HepG2 (cell line): ENCODE measurements around the gene ACAD8. TPM values are rescaled to one million over a fixed set of nuclear protein-coding genes. Genes with fewer than 3 reads are reported as not detected.

Source experiments
- ATAC-seq: fragments of 200-7000 bp; cut with Tn5 transposase; 3 replicates; pipeline ENCODE4 v1.9.1; 2020; ENCODE audit warnings: mild to moderate bottlenecking, moderate library complexity
- Bru-seq: library from RNA; stranded (reverse); fragments of 400-500 nt; gene quantifications from one replicate; lab custom pipeline; 2021; lab: Mats Ljungman, UMichigan
- BruChase-seq, 2 experiments: library from RNA; stranded (reverse); fragments of 400-500 nt; gene quantifications; one replicate each; lab custom pipeline; 2021; lab: Mats Ljungman, UMichigan
- BruUV-seq: library from RNA; stranded (reverse); fragments of 400-500 nt; replicated peaks from 2 replicates; lab custom pipeline; 2021; lab: Mats Ljungman, UMichigan
- CTCF ChIA-PET: fragments of 300-600 bp; formaldehyde crosslinking; extraction: SDS; loops from one replicate; lab custom pipeline; 2021; ENCODE audit warnings: low total read pairs, inconsistent platforms, low intra/inter-chr PET ratio; lab: Yijun Ruan, JAX
- POLR2A ChIA-PET: fragments of 350-600 bp; sonication (Branson Sonifier 250); formaldehyde crosslinking; loops from one replicate; lab custom pipeline; 2020; ENCODE audit warnings: antibody characterized with exemption, inconsistent platforms; lab: Yijun Ruan, JAX
- DNase-seq: peaks from one replicate; pipeline ENCODE4 v3.0.0-alpha.2; 2015; ENCODE audit warnings: low spot score
- FAIRE-seq: peaks from 3 replicates; lab custom pipeline; 2011; peaks lifted over from hg19 to GRCh38; lab: Jason Lieb, UNC
- H2AFZ ChIP-seq: one replicate; pipeline ENCODE4 v1.6.1; 2011; ENCODE audit warnings: low read length, inconsistent platforms
- H3K27ac ChIP-seq: fragments of 300-600 bp; 3 replicates; pipeline ENCODE4 v1.8.0; 2011; ENCODE audit warnings: mixed run types, mild to moderate bottlenecking, mixed read lengths, low read length, inconsistent platforms; ENCODE audit not compliant: insufficient read depth; ENCODE audit errors: extremely low read length
- H3K27me3 ChIP-seq, 2 experiments: fragments of 200-600 bp in 1 of 2; 2 replicates in 1 of 2; 3 replicates in 1 of 2; pipeline versions ENCODE4 v1.6.0 to v1.8.0; 2011; ENCODE audit warnings: low read length in 2 of 2, mild to moderate bottlenecking in 2 of 2, moderate library complexity in 2 of 2, inconsistent platforms in 1 of 2; ENCODE audit not compliant: insufficient read depth in 2 of 2, control insufficient read depth in 1 of 2
- H3K36me3 ChIP-seq, 2 experiments: fragments of 200-600 bp in 1 of 2; replicated peaks in 1 of 2; 2 replicates in 1 of 2; 3 replicates in 1 of 2; pipeline versions ENCODE4 v1.5.1 to v1.8.0; 2011; ENCODE audit warnings: low read length in 2 of 2, inconsistent platforms in 1 of 2; ENCODE audit not compliant: insufficient read depth in 2 of 2, control insufficient read depth in 1 of 2
- H3K4me1 ChIP-seq: 2 replicates; pipeline ENCODE4 v1.5.1; 2012; ENCODE audit warnings: low read length, inconsistent platforms; ENCODE audit not compliant: insufficient read depth
- H3K4me2 ChIP-seq: 2 replicates; pipeline ENCODE4 v1.6.0; 2011; ENCODE audit warnings: low read depth, low read length, inconsistent platforms
- H3K4me3 ChIP-seq, 3 experiments: fragments of 200-600 bp in 1 of 3; sonication (generic), shearing (Covaris generic) in 1 of 3; replicated peaks in 1 of 3; 2 replicates each; pipeline ENCODE4 v1.5.1; 2011 to 2016; ENCODE audit warnings: low read length in 3 of 3, inconsistent platforms in 2 of 3, low read depth in 2 of 3, mild to moderate bottlenecking in 2 of 3, control low read depth in 1 of 3, mixed read lengths in 1 of 3; ENCODE audit not compliant: insufficient read depth in 1 of 3
- H3K79me2 ChIP-seq: one replicate; pipeline ENCODE4 v1.6.1; 2011; ENCODE audit warnings: low read length, inconsistent platforms; ENCODE audit not compliant: insufficient read depth
- H3K9ac ChIP-seq: 2 replicates; pipeline ENCODE4 v1.6.0; 2011; ENCODE audit warnings: mild to moderate bottlenecking, low read depth, low read length, inconsistent platforms; ENCODE audit not compliant: insufficient read depth
- H3K9me3 ChIP-seq: 2 replicates; pipeline ENCODE4 v1.5.1; 2012; ENCODE audit warnings: mild to moderate bottlenecking, low read length
- H4K20me1 ChIP-seq: 2 replicates; pipeline ENCODE4 v1.6.0; 2011; ENCODE audit warnings: inconsistent platforms, mild to moderate bottlenecking, low read length, moderate library complexity; ENCODE audit not compliant: insufficient read depth
- SALL1 ChIP-seq: sonication (generic); formaldehyde crosslinking; IDR thresholded peaks from 2 replicates; pipeline ENCODE4 v1.8.0; 2022; ENCODE audit warnings: mild to moderate bottlenecking, missing genetic modification reagents
- YY1 ChIP-seq: IDR thresholded peaks from 2 replicates; pipeline ENCODE4 v1.6.1; 2011; ENCODE audit warnings: low read length, low read depth, moderate library complexity, mild to moderate bottlenecking; ENCODE audit not compliant: insufficient read depth, insufficient replicate concordance
- ZNF83 ChIP-seq: sonication (generic); formaldehyde crosslinking; IDR thresholded peaks from 2 replicates; pipeline ENCODE4 v1.4.0; 2020; ENCODE audit warnings: missing genetic modification reagents, mild to moderate bottlenecking, borderline replicate concordance
- ZSCAN9 ChIP-seq: IDR thresholded peaks from 2 replicates; pipeline ENCODE4 v1.6.1; 2016; ENCODE audit warnings: borderline replicate concordance
- WGBS: methylation state at CpG from one replicate; pipeline ENCODE4 v1.1.6; 2017; ENCODE audit warnings: low lambda C conversion rate; 5-methylcytosine and 5-hydroxymethylcytosine counted together
- in situ Hi-C: cut with HindIII; loops from 2 replicates; pipeline ENCODE4 v1.10.0; 2017; ENCODE audit warnings: low pct_unique_long_range_greater_than_20kb; ENCODE audit not compliant: extremely low pct_ligation_motif_present
- intact Hi-C: fragments of 100-400 bp; cut with micrococcal nuclease; formaldehyde crosslinking; loops from one replicate; pipeline ENCODE4 v1.10.0; 2022; ENCODE audit not compliant: unreplicated experiment
- long read RNA-seq, 2 experiments: library from RNA in 1 of 2; library from polyadenylated mRNA in 1 of 2; stranded (forward) in 1 of 2; unstranded in 1 of 2; transcript quantifications; one replicate each; pipeline ENCODE4 v2.0.0, GENCODE V29; 2019 to 2022
- polyA minus RNA-seq, 3 experiments: library from RNA; depleted of rRNA, polyadenylated mRNA; stranded (reverse); fragments of >200 nt; gene quantifications; 2 replicates each; pipeline ENCODE4 v1.2.3, GENCODE V29; 2011; ENCODE audit warnings: low replicate concordance in 1 of 3
- polyA plus RNA-seq, 8 experiments: library from polyadenylated mRNA; depleted of rRNA in 3 of 8; stranded (reverse) in 7 of 8; unstranded in 1 of 8; fragments of >200 nt; fragmentation: Illumina TruSeq in 4 of 8; extraction: Trizol in 4 of 8; gene quantifications; 2 replicates each; pipeline versions ENCODE4 v1.2.1 to v1.2.3, GENCODE V29; 2011 to 2016; ENCODE audit warnings: low read depth in 4 of 8, missing spikeins in 1 of 8, mixed read lengths in 1 of 8; ENCODE audit not compliant: insufficient read depth in 1 of 8
- total RNA-seq, 5 experiments: library from RNA; depleted of rRNA; stranded (reverse); fragments of >200 nt; fragmentation: Illumina TruSeq; extraction: Trizol; gene quantifications; 2 replicates each; pipeline ENCODE4 v1.2.3, GENCODE V29; 2016; ENCODE audit warnings: low read depth in 1 of 5
- TF ChIP-seq, protein P1 (sequence below): sonication (generic); formaldehyde crosslinking; IDR thresholded peaks from 2 replicates; pipeline ENCODE4 v1.4.0; 2020; ENCODE audit warnings: missing genetic modification reagents, borderline replicate concordance
- TF ChIP-seq, protein P2 (sequence below): sonication (generic); formaldehyde crosslinking; IDR thresholded peaks from 2 replicates; pipeline ENCODE4 v1.5.0; 2020; ENCODE audit warnings: mild to moderate bottlenecking, missing genetic modification reagents, borderline replicate concordance

ACAD8 gene
- total RNA-seq (2016; rRNA removed; fragmentation: Illumina TruSeq; extraction: Trizol) (16.1 and 20.3 TPM in 2 replicates), polyA plus RNA-seq (2011; rRNA removed) (13.5 and 15.0 TPM in 2 replicates), polyA minus RNA-seq (2011; rRNA and poly(A)+ RNA removed; ENCODE audit: low replicate concordance) (6.4 and 13.2 TPM in 2 replicates), Bru-seq, nascent RNA (percentile 49 among the genes with signal in this experiment), BruChase-seq, experiment 1, labeled RNA remaining after a 6-hour chase (percentile 69 among the genes with signal in this experiment), BruChase-seq, experiment 2, labeled RNA remaining after a 2-hour chase (percentile 67 among the genes with signal in this experiment)
- total RNA-seq (2016; cell fraction: cytosol; rRNA removed; fragmentation: Illumina TruSeq; extraction: Trizol; ENCODE audit: low read depth) = 3.4 and 4.1 TPM in 2 replicates
- 17.3 and 20.9 TPM in 2 replicates for total RNA-seq (2016; cell fraction: insoluble cytoplasmic fraction; rRNA removed; fragmentation: Illumina TruSeq; extraction: Trizol)
- 6.2 and 6.5 TPM in 2 replicates for total RNA-seq (2016; cell fraction: membrane; rRNA removed; fragmentation: Illumina TruSeq; extraction: Trizol)
- 26.6 and 27.7 TPM in 2 replicates for total RNA-seq (2016; cell fraction: nucleus; rRNA removed; fragmentation: Illumina TruSeq; extraction: Trizol)
- polyA plus RNA-seq (2011; cell fraction: cytosol; rRNA removed) = 7.3 and 8.8 TPM in 2 replicates
- polyA plus RNA-seq (2011; cell fraction: nucleus; rRNA removed) = 60.4 and 65.1 TPM in 2 replicates
- polyA plus RNA-seq (2012) = 9.7 and 10.7 TPM in 2 replicates
- polyA plus RNA-seq (2016; cell fraction: cytosol; fragmentation: Illumina TruSeq; extraction: Trizol; ENCODE audit: low read depth) = 1.4 and 1.9 TPM in 2 replicates
- polyA plus RNA-seq (2016; cell fraction: insoluble cytoplasmic fraction; fragmentation: Illumina TruSeq; extraction: Trizol; ENCODE audit: low read depth) = 13.8 and 14.4 TPM in 2 replicates
- 3.5 and 4.0 TPM in 2 replicates for polyA plus RNA-seq (2016; cell fraction: membrane; fragmentation: Illumina TruSeq; extraction: Trizol; ENCODE audit: low read depth)
- 54.0 and 56.7 TPM in 2 replicates for polyA plus RNA-seq (2016; cell fraction: nucleus; fragmentation: Illumina TruSeq; extraction: Trizol; ENCODE audit: insufficient read depth, low read depth)
- polyA minus RNA-seq (2011; cell fraction: cytosol; rRNA and poly(A)+ RNA removed) = 4.3 and 4.6 TPM in 2 replicates
- polyA minus RNA-seq (2011; cell fraction: nucleus; rRNA and poly(A)+ RNA removed) = 30.1 and 33.6 TPM in 2 replicates
- long read RNA-seq, experiment 1, transcript ACAD8-201 (11 exons, 2,249 nt) = major isoform, 11 of 25 reads
- long read RNA-seq, experiment 1, partial matches to known transcripts = 1 of 25 reads
- long read RNA-seq, experiment 1, other reads (novel, unspliced or antisense) = 12 of 25 reads
- long read RNA-seq, experiment 2, transcript ACAD8-201 (11 exons, 2,249 nt) = major isoform, 8 of 12 reads
- long read RNA-seq, experiment 2, partial matches to known transcripts = 2 of 12 reads
- long read RNA-seq, experiment 2, other reads (novel, unspliced or antisense) = 2 of 12 reads

DNA sequence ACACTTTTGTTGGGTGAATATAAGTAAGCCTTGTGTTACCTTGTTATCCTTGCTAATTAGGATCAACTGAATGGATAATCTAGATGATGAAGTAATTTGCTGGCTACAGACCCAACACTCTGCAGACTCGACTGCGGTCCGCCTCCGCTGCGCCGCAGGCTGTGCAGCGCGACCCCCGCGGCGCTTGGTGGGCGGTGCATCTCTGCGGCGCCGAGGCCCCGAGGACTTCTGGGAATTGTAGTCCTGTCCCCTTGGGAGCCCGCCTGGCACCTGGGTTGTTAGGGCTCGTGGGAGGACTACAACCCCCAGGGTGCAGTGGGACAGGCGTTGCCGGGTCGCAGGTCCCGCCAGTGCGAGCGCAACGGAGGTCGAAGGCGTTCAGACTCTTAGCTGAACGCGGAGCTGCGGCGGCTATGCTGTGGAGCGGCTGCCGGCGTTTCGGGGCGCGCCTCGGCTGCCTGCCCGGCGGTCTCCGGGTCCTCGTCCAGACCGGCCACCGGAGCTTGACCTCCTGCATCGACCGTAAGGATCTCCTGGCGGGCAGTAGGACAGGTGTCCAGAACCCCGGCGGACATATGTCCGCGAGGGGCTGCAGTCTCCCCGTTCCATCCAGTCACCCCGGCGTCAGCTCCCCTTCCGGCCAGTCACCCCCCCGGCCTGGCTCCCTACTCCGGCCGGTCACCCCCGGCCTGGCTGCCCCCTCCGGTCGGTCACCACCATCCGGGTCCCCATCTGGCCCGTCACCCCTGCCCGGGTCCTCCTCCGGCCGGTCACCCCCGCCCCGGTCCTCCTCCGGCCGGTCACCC, at the start of gene ACAD8, which contains the start of gene THYN1:
Gene ACAD8 (plus strand): TSS at position 381 of the 806 bp plus-strand sequence. CDS start 33 bp downstream, at position 414.
Gene THYN1 (minus strand): TSS at position 165 of the 806 bp plus-strand sequence. CDS start 470 bp downstream, outside the sequence.
- CTCF ChIA-PET = no interaction called here
- Histone ChIP-seq H3K4me2 (peak within 1 kb of the TSS; percentile 77), H4K20me1 (no peaks in the 10 kb centered on the region), H3K79me2 (peaks cover 21% of the 10 kb centered on the region), H3K9ac (peak within 1 kb of the TSS; percentile 75), H3K9me3 (no peaks in the 10 kb centered on the region), H3K36me3 (peaks cover 9 to 28% of the 10 kb centered on the region in 2 experiments; a peak in 3 of 5 replicates), H3K4me3 (peak within 1 kb of the TSS; percentile 75 to 98 (median 86)), H3K4me1 (peaks cover 24% of the 10 kb centered on the region), H2AFZ (peak within 1 kb of the TSS; percentile 98), H3K27me3 (no peaks in the 10 kb centered on the region), H3K27ac (peak within 1 kb of the TSS; percentile 61)
- intact Hi-C loops = loop anchor here (2.0 kb wide), 1 partner anchor 29 kb away; the partner anchor contains the start of gene VPS26B
- ATAC-seq (peak; percentile 99), DNase-seq (peak; percentile 93), FAIRE-seq (peak; percentile 87)
- 0% methylated on average over 7 of the region's 70 CpGs for WGBS
- POLR2A ChIA-PET = interaction anchor here (0.6 to 1.8 kb wide), 3 partner anchors 27 to 213 kb away, joined by 3 to 12 read pairs (median 3); partner anchors contain the start of genes NCAPD3 and VPS26B
- no TSS peak for BruUV-seq
- in situ Hi-C loops = no loop called here
- no peak for TF ChIP-seq ZNF83 (CRISPR knock-in tag)
- TF ChIP-seq YY1 = peak; percentile 35
- TF ChIP-seq, protein P1, sequence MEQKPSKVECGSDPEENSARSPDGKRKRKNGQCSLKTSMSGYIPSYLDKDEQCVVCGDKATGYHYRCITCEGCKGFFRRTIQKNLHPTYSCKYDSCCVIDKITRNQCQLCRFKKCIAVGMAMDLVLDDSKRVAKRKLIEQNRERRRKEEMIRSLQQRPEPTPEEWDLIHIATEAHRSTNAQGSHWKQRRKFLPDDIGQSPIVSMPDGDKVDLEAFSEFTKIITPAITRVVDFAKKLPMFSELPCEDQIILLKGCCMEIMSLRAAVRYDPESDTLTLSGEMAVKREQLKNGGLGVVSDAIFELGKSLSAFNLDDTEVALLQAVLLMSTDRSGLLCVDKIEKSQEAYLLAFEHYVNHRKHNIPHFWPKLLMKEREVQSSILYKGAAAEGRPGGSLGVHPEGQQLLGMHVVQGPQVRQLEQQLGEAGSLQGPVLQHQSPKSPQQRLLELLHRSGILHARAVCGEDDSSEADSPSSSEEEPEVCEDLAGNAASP (CRISPR knock-in tag) = 0 out of 2 replicates have a peak, but pooled peaks have one; percentile 11
- TF ChIP-seq SALL1 (CRISPR knock-in tag) = peak; percentile 21; the same call in 1 of the 2 replicates
- 0 out of 2 replicates have a peak, but pooled peaks have one; percentile 9 for TF ChIP-seq ZSCAN9 (CRISPR knock-in tag)
- TF ChIP-seq, protein P2, sequence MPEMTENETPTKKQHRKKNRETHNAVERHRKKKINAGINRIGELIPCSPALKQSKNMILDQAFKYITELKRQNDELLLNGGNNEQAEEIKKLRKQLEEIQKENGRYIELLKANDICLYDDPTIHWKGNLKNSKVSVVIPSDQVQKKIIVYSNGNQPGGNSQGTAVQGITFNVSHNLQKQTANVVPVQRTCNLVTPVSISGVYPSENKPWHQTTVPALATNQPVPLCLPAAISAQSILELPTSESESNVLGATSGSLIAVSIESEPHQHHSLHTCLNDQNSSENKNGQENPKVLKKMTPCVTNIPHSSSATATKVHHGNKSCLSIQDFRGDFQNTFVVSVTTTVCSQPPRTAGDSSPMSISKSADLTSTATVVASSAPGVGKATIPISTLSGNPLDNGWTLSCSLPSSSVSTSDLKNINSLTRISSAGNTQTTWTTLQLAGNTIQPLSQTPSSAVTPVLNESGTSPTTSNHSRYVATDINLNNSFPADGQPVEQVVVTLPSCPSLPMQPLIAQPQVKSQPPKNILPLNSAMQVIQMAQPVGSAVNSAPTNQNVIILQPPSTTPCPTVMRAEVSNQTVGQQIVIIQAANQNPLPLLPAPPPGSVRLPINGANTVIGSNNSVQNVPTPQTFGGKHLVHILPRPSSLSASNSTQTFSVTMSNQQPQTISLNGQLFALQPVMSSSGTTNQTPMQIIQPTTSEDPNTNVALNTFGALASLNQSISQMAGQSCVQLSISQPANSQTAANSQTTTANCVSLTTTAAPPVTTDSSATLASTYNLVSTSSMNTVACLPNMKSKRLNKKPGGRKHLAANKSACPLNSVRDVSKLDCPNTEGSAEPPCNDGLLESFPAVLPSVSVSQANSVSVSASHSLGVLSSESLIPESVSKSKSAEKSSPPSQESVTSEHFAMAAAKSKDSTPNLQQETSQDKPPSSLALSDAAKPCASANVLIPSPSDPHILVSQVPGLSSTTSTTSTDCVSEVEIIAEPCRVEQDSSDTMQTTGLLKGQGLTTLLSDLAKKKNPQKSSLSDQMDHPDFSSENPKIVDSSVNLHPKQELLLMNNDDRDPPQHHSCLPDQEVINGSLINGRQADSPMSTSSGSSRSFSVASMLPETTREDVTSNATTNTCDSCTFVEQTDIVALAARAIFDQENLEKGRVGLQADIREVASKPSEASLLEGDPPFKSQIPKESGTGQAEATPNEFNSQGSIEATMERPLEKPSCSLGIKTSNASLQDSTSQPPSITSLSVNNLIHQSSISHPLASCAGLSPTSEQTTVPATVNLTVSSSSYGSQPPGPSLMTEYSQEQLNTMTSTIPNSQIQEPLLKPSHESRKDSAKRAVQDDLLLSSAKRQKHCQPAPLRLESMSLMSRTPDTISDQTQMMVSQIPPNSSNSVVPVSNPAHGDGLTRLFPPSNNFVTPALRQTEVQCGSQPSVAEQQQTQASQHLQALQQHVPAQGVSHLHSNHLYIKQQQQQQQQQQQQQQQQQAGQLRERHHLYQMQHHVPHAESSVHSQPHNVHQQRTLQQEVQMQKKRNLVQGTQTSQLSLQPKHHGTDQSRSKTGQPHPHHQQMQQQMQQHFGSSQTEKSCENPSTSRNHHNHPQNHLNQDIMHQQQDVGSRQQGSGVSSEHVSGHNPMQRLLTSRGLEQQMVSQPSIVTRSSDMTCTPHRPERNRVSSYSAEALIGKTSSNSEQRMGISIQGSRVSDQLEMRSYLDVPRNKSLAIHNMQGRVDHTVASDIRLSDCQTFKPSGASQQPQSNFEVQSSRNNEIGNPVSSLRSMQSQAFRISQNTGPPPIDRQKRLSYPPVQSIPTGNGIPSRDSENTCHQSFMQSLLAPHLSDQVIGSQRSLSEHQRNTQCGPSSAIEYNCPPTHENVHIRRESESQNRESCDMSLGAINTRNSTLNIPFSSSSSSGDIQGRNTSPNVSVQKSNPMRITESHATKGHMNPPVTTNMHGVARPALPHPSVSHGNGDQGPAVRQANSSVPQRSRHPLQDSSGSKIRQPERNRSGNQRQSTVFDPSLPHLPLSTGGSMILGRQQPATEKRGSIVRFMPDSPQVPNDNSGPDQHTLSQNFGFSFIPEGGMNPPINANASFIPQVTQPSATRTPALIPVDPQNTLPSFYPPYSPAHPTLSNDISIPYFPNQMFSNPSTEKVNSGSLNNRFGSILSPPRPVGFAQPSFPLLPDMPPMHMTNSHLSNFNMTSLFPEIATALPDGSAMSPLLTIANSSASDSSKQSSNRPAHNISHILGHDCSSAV (CRISPR knock-in tag) = no peak
